Activated CD4-positive, CD25-positive, alpha-beta regulatory T cell treated with anti-CD3 and anti-CD28 coated beads, Interleukin-2, amount 50 U/mL, for 16 hours (primary cell): ENCODE results near the gene CALM3.

Experiments used
- DNase-seq: peaks from one replicate; pipeline ENCODE4 v3.0.0-alpha.2; 2020; ENCODE audit warnings: low read depth, low spot score

The CALM3 gene

DNA sequence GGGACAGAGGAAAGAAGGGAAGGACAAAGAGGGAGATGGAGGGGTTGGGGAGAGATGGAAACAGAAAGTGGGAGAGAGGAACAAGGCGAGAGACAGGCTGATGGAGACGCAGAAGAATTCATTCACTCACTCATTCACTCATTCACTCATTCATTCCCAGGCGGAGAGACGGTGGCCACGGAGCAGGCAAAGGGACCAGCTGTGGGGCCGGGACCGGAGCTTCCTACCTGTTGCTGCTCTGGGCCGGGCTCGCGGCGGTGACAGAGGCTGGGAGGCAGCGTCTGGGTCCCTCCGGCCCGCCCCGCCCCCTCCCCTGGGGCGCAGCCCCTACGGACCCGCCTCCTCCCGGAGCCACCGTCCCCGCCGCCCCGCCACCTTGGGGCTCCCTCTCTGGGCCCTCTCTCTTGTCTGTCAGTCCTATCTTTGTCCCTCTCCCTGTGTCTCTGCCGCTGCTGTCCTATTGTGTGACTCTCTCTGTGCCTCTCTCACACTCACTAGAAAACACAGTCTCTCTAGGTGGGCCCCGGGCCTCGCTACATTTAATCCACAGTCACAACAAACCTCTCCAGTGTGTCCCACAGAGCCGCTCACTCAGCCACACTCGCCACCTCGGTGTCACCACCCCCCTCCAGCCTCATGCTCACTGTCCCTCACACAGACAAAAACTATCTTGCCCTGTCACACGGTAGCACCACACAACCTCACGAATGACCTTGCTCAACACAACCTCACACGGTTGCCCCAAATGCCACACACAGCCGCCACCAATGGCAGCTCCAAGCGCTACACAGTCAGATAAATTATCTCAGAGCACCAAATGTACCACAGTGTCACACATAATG lies 35.0 kb downstream of the CALM3 start, which contains the start of gene GNG8:
TSS of gene GNG8 (minus strand) at position 283 of the 842 bp plus-strand sequence. CDS start 1,520 bp downstream, outside the sequence.
- no peak for DNase-seq

DNA sequence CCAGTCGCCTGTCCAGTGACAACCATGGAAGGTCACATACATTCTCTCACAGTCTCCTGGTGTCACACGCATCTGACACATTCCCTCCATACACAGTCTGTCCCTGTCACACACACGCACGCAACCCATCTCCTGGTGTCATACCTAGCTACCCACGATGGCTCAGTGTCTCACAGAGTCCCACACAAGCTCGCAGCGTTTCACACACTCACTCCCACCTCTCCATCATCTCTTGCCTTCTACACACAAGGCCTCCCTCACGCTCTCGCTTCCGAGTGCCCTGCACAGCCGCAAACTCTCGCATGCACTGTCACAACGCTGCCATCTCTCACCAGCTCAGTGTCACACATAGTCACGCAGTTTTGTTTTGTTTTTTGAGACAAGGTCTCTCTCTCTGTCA lies 36.1 kb downstream of the CALM3 start:
- DNase-seq, result no peak

DNA sequence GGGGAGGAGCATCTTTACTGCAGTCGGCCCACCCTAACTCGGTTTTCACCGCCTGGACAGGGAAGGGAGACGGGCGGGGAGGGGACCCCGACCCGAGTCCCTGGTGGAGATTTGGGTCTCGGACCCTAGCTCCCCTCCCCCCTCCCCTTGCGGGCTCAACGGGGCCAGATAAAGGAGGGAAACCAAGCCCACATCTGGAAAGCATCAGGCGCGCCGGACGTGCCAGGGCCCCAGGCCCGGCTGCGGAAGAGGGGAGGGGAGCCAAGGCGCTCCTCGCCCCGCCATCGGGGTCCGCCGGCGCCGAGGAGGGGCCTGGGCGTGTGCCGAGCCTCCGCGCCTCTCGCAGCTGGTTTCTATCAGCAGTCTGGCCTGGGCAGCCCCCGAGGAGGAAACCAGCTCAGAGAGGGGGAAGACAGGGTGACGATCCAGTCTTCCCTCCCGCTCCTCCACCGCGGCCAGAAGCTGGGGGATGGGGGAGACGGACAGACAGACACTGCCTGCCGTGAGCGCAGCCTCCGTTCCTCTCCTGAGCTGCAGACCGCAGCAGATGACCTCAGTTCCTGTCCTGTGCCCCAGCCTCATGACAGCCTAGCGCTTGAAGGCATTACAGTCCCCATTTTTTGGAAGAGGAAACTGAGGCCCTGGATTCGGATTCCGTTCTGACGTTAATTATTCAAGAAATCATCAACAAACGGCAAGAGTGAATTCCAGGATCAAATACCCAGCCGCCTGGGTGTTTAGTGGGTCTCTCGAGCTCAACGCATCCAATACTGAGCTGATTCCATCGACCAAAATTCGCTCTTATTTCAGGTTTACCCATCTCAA lies 38.4 kb downstream of the CALM3 start:
- no peak for DNase-seq

- no peak for DNase-seq
Measured at GRCh38 chr19:46640656-46641055, 39.5 kb downstream of the CALM3 start.

- DNase-seq, result no peak
Measured at GRCh38 chr19:46644720-46645119, 43.6 kb downstream of the CALM3 start.

DNA sequence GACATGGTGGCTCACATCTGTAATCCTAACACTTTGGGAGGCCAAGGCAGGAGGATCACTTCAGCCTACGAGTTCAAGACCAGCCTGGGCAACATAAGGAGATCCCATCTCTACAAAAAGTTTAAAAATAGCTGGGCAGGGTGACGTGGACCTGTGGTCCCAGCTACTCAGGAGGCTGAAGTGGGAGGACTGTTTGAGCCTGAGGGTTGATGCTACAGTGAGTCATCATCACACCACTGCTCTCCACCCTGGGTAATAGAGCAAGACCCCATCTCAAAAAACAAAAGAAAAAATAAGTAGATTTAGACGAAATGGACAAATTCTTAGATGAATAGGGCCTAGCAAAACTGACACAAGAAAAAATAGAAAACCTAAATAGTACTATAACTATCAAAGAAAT lies 45.3 kb downstream of the CALM3 start:
- no peak for DNase-seq

GRCh38 chr19:46648060-46648960 lies 47.2 kb downstream of the CALM3 start:
- no peak for DNase-seq

DNA sequence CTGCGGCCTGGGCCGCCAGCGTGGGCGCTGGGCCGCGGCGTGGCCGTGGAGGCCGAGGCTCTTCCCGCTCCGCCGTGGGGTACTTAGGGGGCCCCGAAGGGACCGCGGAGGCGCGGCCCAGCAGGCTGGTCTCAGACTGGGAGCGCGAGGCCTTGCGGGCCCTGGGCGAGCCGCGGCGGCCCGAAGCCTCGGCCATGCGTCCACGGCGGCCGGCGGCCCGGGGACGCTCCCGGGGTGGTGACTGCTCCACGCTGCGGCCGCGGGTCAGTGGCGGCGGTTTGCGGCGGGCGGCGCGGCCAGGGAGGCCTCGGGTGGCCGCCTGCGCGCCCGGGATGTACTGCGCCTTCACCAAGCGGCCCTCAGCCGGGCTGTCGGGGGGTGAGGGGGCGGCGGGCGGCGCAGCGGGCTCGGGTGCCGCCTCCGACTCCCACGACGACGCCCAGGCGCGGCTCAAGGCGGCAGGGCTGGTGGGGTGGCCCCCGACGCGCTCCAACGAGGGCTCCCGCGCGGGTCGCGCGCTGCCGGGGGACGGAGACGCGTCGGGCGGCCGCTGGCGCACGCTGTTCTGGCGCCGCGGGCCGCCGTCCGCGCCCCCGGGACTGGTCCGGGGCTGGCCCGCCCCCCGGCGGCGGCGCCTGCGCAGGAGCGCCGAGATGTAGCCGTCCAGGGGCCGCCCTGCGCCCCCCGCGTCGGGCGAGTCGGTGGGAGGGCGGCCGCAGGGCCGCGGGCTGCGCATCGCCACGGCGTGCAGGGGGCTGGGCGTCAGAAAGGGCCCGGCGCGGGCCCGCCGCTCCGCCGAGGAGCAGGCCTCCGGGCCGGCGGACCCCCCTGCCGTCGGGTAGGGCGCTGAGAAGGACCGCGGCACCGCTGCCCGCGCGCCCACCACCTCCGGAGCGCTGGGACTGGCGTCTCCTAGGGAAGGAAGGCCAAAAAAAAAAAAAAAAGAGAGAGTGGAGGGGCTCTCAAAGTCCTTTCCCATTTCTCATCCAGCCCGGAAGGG lies 48.1 kb downstream of the CALM3 start:
- no peak for DNase-seq

GRCh38 chr19:46650445-46650844 lies 49.3 kb downstream of the CALM3 start:
- no peak for DNase-seq

- DNase-seq, result no peak
Measured at GRCh38 chr19:46654621-46655152, 53.6 kb downstream of the CALM3 start.

- no peak for DNase-seq
Measured at GRCh38 chr19:46656541-46656940, 55.4 kb downstream of the CALM3 start.

DNA sequence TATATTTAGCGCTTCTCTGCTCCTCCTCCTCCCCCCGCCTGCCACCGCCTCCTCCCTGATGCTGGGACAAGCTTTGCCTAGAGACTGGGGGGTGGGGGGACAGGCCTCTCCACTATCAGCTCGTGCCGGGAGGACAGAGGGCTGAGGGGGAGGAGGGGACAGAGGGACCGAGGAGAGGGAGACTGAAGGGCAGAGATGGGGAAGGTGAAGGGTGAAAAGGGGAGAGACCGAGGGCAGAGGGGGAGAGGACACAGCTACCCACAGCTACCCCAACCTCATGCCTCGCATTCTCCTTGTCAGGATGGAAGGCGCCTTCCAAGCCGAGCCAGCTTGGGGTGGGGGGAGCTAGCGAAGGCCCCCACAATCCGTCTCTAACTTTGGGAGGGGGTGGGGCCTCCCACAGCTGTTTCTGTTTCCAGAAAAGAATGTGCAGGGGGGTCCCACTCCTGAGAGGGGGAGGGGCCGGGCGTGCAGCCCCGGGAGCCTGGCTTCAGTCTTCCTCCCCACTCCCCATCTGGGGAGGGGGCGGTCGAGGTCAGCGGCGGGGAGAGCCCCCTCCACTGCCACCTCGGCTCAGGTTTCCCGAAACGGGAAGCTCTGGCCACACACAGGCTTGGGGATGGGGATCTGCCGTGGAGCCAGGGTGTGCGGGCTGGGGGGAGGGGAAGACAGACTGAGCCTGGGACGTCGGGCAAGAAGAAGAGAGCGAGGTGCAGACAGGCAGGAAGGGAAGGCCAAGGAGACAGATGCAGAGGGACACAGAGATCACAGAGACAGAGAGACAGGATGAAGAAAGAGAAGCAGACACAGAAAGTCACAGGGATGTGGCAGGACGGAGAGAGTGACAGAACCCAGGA lies 58.2 kb downstream of the CALM3 start:
- DNase-seq, result no peak

GRCh38 chr19:46660008-46660517 lies 58.9 kb downstream of the CALM3 start:
- DNase-seq, result no peak
